NCI-H1694 (cell line): ENCODE data around the gene LRIT3.
"Not testable (repeated sequence)": the region's sequence is repeated elsewhere in the genome, so short reads cannot be mapped to it uniquely, and the experiment has no call there.

Source experiments
- DNase-seq: peaks from one replicate; lab custom pipeline; 2025; lab: John Stamatoyannopoulos, UW

The LRIT3 gene

DNA sequence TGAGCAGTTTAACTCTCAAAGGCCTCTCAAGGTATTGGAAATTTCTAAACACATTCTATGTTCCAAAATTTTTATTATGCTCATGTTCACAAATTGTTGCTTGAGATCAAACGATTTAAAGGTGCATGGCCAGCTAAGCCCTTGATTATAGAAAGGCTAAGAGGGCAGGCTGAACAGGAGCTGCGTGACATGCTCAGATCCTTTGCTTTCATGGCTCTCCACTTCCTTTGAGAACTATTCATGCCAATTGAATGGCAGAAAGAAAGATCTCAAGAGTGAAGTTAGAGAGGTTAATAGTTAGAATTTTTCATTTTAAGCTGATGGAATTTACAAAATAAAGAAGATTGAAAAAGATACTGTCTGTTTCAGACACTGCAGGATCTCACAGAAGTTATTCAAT lies 594 bp downstream of the LRIT3 start:
- no peak for DNase-seq

- DNase-seq, result no peak
These were observed 2.7 kb downstream of the LRIT3 start for GRCh38 chr4:109850601-109851000.

- not testable (repeated sequence) for DNase-seq
These were observed 11.8 kb downstream of the LRIT3 start for GRCh38 chr4:109859426-109860300.

DNA sequence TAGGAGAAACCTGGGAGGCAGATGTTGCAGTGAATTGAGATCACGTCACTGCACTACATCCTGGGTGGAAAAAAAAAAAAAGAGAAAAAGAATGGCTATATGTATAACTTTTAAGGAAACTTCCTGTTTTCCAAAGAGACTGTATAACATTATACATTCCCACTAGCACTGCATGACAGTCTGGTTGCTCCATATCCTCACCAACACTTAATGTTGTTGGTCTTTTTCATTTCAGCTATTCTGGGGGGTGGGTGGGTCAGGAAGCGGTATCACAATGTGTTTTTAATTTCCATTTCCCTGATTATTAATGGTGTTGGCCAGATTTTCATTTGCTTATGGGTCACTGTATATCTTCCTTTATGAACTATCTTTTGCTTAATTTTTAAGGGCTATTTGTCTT lies 13.4 kb downstream of the LRIT3 start:
- no peak for DNase-seq

- no peak for DNase-seq
These were observed 14.1 kb downstream of the LRIT3 start for GRCh38 chr4:109861916-109862511.

DNA sequence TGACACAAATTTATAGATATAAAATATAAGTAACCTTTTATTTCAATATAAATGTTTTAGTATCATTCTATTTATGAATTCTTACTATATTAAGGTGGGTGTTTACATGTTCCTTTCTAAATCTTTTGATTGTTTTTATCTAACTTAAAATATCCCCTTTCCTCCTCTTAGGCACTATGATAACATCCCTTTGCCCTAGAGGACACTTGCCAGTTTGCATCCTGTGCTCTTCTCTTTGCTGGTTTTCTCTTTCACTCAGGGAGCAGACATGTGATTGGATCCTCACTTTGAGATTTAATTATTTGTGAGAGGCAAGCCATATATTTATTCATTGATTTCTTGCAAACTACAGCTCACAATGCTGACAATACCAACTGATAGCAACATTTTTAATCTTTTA lies 16.2 kb downstream of the LRIT3 start:
- DNase-seq, result no peak

GRCh38 chr4:109870061-109870460 lies 22.2 kb downstream of the LRIT3 start:
- DNase-seq, result no peak

DNA sequence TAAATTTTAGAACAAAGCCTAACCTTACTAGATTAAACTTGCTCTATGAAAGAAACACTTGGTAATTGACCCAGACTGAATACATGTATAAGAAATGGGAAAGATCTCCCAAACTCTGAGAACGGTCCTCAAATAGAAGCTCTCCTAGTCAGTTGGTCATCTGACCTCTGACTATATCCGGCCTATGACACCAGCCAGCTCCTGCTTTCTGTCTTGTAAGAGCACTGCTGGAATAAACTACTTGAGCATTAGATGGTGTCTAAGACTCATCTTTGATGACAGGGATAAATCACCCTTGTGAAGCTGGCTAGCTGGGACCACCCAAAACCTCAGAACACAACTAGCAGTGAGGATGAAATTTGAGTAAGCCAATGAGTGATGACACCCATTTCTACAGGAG lies 24.2 kb downstream of the LRIT3 start:
- DNase-seq, result no peak

GRCh38 chr4:109872950-109873656 lies 25.2 kb downstream of the LRIT3 start:
- DNase-seq, result no peak

- no peak for DNase-seq
These were observed 26.0 kb downstream of the LRIT3 start for GRCh38 chr4:109873791-109874514.

DNA sequence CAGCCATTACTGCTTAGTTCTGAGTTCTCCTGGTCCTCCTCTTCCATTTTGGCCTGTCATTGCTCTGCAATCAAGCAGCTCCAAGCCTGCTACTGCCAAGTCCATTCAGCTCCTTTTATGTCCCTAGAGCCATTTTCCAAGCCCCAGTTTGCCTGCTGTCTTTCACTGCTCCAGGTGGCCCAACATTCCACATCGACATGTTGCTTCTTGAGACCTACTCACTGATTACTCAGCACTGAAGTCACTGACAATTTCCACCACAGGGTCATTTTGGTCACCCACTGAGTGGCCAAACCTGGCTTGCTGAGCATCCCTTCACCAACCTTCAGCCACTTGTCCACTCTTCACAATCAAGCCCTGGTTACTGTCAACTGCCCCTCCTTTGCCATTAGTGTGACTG lies 27.2 kb downstream of the LRIT3 start:
- DNase-seq, result no peak

DNA sequence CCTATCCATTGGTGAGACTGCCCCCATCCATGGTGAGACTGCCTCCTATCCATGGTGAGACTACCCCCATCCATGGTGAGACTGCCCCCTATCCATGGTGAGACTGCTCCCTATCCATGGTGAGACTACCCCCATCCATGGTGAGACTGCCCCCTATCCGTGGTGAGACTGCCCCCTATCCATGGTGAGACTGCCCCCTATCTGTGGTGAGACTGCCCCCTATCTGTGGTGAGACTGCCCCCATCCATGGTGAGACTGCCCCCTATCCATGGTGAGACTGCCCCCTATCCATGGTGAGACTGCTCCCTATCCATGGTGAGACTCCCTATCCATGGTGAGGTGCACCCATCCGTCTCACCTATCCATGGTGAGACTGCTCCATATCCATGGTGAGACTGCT lies 27.6 kb downstream of the LRIT3 start:
- DNase-seq, result not testable (repeated sequence)

DNA sequence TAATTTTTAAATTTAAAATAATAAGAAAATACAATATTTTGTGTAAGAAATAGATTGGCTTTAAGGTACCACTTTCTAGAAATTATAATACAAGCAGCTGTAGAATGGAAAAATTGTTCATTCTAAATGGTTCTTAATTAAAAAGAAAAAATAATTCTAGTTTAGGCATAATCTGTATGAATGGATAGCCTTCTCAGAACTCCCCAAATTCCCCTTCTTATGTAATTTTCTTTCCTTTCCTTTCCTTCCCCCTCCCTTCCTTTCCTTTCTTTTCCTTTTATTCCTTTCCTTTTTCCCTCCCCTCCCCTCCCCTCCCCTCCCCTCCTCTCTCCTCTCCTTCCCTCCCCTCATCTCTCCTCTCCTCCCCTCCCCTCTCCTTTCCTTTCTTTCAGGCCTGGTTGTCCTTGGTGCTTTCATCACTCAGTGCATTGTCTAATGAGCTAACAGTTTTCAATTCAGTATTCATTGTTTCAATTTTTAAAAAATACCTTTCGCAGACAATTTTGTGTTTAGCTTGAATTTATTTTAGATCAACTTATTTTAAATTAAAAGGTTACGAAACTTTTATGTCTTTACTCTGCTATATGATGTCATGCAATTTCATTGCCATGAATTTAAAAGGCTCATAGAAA lies 28.8 kb downstream of the LRIT3 start:
- no peak for DNase-seq

- no peak for DNase-seq
These were observed 29.5 kb downstream of the LRIT3 start for GRCh38 chr4:109877400-109877799.

- no peak for DNase-seq
These were observed 30.4 kb downstream of the LRIT3 start for GRCh38 chr4:109878355-109878754.

- no peak for DNase-seq
These were observed 31.2 kb downstream of the LRIT3 start for GRCh38 chr4:109879081-109879480.

- DNase-seq, result no peak
These were observed 31.9 kb downstream of the LRIT3 start for GRCh38 chr4:109879636-109880314.

- no peak for DNase-seq
These were observed 38.4 kb downstream of the LRIT3 start for GRCh38 chr4:109886303-109886702.

- no peak for DNase-seq
These were observed 39.2 kb downstream of the LRIT3 start for GRCh38 chr4:109887071-109887470.

DNA sequence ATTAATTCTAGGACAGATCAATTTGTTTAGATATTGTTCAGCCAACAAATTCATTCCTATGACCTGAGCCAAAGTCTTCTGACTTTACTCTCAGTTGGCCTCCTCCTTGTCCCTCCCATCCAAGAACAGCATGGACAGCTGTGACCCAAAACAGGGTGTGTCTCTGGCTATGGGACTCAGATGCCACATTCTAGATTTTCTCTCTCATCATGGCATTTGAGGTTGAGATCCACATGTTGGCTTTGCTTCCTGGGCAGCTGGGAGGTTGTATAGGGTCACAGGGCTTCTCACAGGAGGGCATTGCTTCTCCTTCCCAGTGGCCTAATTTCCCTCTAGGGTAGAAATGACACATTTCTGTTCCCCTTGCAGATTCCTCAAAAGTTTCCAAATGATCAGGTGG lies 42.2 kb downstream of the LRIT3 start:
- DNase-seq, result no peak

DNA sequence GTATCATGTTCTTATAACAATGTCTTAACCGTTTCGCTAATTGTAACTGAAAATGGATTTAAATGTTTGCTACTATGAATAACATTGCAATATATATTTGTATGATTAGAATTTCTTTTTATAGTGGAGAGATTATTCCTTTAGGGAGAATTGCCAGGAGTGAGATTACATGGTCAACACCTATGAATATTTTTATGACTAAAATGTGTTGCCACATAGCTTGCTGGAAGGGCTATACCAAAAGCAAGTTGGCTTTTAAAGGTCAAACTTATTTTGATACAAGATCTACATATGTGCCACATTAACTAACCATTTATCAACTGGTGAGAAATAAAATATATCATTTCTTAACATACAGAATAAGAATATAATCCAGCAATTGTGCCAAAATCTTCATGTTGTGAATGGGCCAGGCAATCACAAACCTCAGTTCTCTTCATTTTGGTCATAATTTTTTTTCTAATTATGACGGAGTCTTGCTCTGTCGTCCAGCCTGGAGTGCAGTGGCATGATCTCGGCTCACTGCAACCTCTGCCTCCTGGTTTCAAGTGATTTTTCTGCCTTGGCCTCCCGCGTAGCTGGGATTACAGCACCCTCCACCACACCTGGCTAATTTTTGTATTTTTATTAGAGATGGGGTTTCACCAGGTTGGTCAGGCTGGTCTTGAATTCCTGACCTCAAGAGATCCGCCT lies 54.8 kb downstream of the LRIT3 start:
- no peak for DNase-seq
